OCI-LY1 (cell line): ENCODE data around the gene ALOX15B.

Experiments used
- H2AFZ ChIP-seq: fragments of 200-600 bp; sonication (generic), shearing (Covaris generic); 2 replicates; pipeline ENCODE4 v1.6.0; 2014; ENCODE audit warnings: antibody characterized with exemption, mild to moderate bottlenecking, low read length
- H3F3A ChIP-seq: fragments of 200-600 bp; sonication (generic), shearing (Covaris generic); 2 replicates; pipeline ENCODE4 v1.6.0; 2014; ENCODE audit warnings: mild to moderate bottlenecking, antibody characterized with exemption, low read length, moderate library complexity; ENCODE audit not compliant: insufficient read depth
- H3K27ac ChIP-seq: fragments of 200-600 bp; sonication (generic); 2 replicates; pipeline ENCODE4 v1.5.1; 2014; ENCODE audit warnings: low read length, mixed run types, mild to moderate bottlenecking, low read depth; ENCODE audit not compliant: poor library complexity, severe bottlenecking
- H3K27me3 ChIP-seq: fragments of 200-600 bp; sonication (generic); 2 replicates; pipeline ENCODE4 v1.6.0; 2014; ENCODE audit warnings: antibody characterized with exemption, mild to moderate bottlenecking, low read length, moderate library complexity; ENCODE audit not compliant: insufficient read depth
- H3K36me3 ChIP-seq: fragments of 200-600 bp; sonication (generic); 2 replicates; pipeline ENCODE4 v1.6.1; 2014; ENCODE audit warnings: mild to moderate bottlenecking, antibody characterized with exemption, low read length, moderate library complexity, mixed read lengths; ENCODE audit not compliant: insufficient read depth
- H3K4me1 ChIP-seq: fragments of 200-600 bp; sonication (generic); 2 replicates; pipeline ENCODE4 v1.5.1; 2014; ENCODE audit warnings: mild to moderate bottlenecking, low read length, moderate library complexity; ENCODE audit not compliant: insufficient read depth, severe bottlenecking
- H3K4me2 ChIP-seq: fragments of 200-600 bp; sonication (generic), shearing (Covaris generic); 2 replicates; pipeline ENCODE4 v1.6.1; 2014; ENCODE audit warnings: low read length
- H3K4me3 ChIP-seq: fragments of 200-600 bp; sonication (generic); 2 replicates; pipeline ENCODE4 v1.5.1; 2014; ENCODE audit warnings: low read length, low read depth, mild to moderate bottlenecking, mixed read lengths; ENCODE audit not compliant: poor library complexity, severe bottlenecking
- H3K79me2 ChIP-seq: fragments of 200-600 bp; shearing (Covaris generic); 2 replicates; pipeline ENCODE4 v1.6.1; 2016; ENCODE audit warnings: mixed run types, low read length, mixed read lengths; ENCODE audit not compliant: insufficient read depth
- H3K9ac ChIP-seq: fragments of 200-600 bp; sonication (generic), shearing (Covaris generic); 2 replicates; pipeline ENCODE4 v1.6.1; 2014; ENCODE audit warnings: mild to moderate bottlenecking, low read length, mixed read lengths
- H3K9me2 ChIP-seq: fragments of 200-600 bp; sonication (generic), shearing (Covaris generic); 2 replicates; pipeline ENCODE4 v1.6.1; 2014; ENCODE audit warnings: low read depth, mild to moderate bottlenecking, low read length, mixed read lengths
- H3K9me3 ChIP-seq: fragments of 200-600 bp; shearing (Covaris generic); 2 replicates; pipeline ENCODE4 v1.6.1; 2014; ENCODE audit warnings: low read length, mixed read lengths
- H4K20me1 ChIP-seq: fragments of 200-600 bp; sonication (generic), shearing (Covaris generic); 2 replicates; pipeline ENCODE4 v1.6.0; 2016; ENCODE audit warnings: mild to moderate bottlenecking, low read length; ENCODE audit not compliant: insufficient read depth
- CTCF ChIP-seq: fragments of 200-600 bp; sonication (generic), shearing (Covaris generic); IDR thresholded peaks from 2 replicates; pipeline ENCODE4 v1.5.1; 2017; ENCODE audit warnings: mild to moderate bottlenecking, antibody characterized with exemption, low read length, moderate library complexity, mixed read lengths
- EZH2 ChIP-seq: fragments of 200-600 bp; sonication (generic), shearing (Covaris generic); IDR thresholded peaks from 2 replicates; pipeline ENCODE4 v1.8.0; 2017; ENCODE audit warnings: borderline replicate concordance, mixed run types, mild to moderate bottlenecking, antibody characterized with exemption, low read length, moderate library complexity, mixed read lengths

ALOX15B gene

GRCh38 chr17:8095361-8095760 lies 56.5 kb downstream of the ALOX15B start:
- H3F3A ChIP-seq, result no peaks in the 10 kb centered on the region
- H3K27me3 ChIP-seq, result peaks cover 7% of the 10 kb centered on the region; the same call in 1 of the 2 replicates
- no peaks in the 10 kb centered on the region for H3K9me3 ChIP-seq

GRCh38 chr17:8096541-8096940 lies 57.7 kb downstream of the ALOX15B start:
- Histone ChIP-seq H3K27ac (no peak overlapping the region), H3F3A (no peaks in the 10 kb centered on the region), H3K27me3 (peaks cover 7% of the 10 kb centered on the region; the same call in 1 of the 2 replicates), H3K4me2 (no peak overlapping the region), H4K20me1 (no peaks in the 10 kb centered on the region), H3K79me2 (no peaks in the 10 kb centered on the region), H3K9me3 (no peaks in the 10 kb centered on the region), H3K36me3 (no peaks in the 10 kb centered on the region), H3K4me3 (no peak overlapping the region), H3K4me1 (peaks cover 2% of the 10 kb centered on the region), H2AFZ (no peak overlapping the region), H3K9me2 (no peaks in the 10 kb centered on the region), H3K9ac (no peak overlapping the region)
- TF ChIP-seq EZH2, result no peak
- no peak for TF ChIP-seq CTCF

More at GRCh38 chr17:8095361-8095760, 56.5 kb downstream of the ALOX15B start:
- H3K4me3 ChIP-seq, result no peak overlapping the region
- no peak overlapping the region for H2AFZ ChIP-seq
- H3K79me2 ChIP-seq, result no peaks in the 10 kb centered on the region
- H3K9me2 ChIP-seq, result no peaks in the 10 kb centered on the region
- H3K4me2 ChIP-seq, result no peak overlapping the region
- TF ChIP-seq CTCF (no peak), EZH2 (no peak)
- H3K9ac ChIP-seq, result no peak overlapping the region
- no peak overlapping the region for H3K27ac ChIP-seq
- H4K20me1 ChIP-seq, result no peaks in the 10 kb centered on the region
- no peaks in the 10 kb centered on the region for H3K36me3 ChIP-seq
- peaks cover 12% of the 10 kb centered on the region for H3K4me1 ChIP-seq
